Keratinocyte (primary cell): ENCODE results near the gene NSMCE3. TPM values are rescaled to one million over a fixed set of nuclear protein-coding genes. Genes with fewer than 3 reads are reported as not detected.

ENCODE experiments used
- DNase-seq: peaks from one replicate; pipeline ENCODE4 v3.0.0-alpha.2; 2011; ENCODE audit warnings: low read depth, missing footprints, low spot score
- FAIRE-seq: peaks from 2 replicates; lab custom pipeline; 2011; peaks lifted over from hg19 to GRCh38; lab: Jason Lieb, UNC
- H2AFZ ChIP-seq: 2 replicates; pipeline ENCODE4 v1.6.0; 2012; ENCODE audit warnings: low read length, control low read depth, inconsistent platforms; ENCODE audit not compliant: control insufficient read depth
- H3K27ac ChIP-seq: 2 replicates; pipeline ENCODE4 v1.5.1; 2011; ENCODE audit warnings: low read length; ENCODE audit not compliant: control insufficient read depth, insufficient read depth
- H3K27me3 ChIP-seq: 3 replicates; pipeline ENCODE4 v1.6.0; 2011; ENCODE audit warnings: low read length; ENCODE audit not compliant: control insufficient read depth, insufficient read depth; ENCODE audit errors: extremely low read depth
- H3K36me3 ChIP-seq, 2 experiments: 2 replicates in 1 of 2; 3 replicates in 1 of 2; pipeline ENCODE4 v1.5.1; 2011; ENCODE audit warnings: low read length in 2 of 2, mild to moderate bottlenecking in 1 of 2; ENCODE audit not compliant: control insufficient read depth in 2 of 2, insufficient read depth in 2 of 2; ENCODE audit errors: extremely low read depth in 1 of 2
- H3K4me1 ChIP-seq: 3 replicates; pipeline ENCODE4 v1.5.1; 2011; ENCODE audit warnings: low read length; ENCODE audit not compliant: control insufficient read depth, insufficient read depth; ENCODE audit errors: extremely low read depth
- H3K4me2 ChIP-seq: 3 replicates; pipeline ENCODE4 v1.6.0; 2011; ENCODE audit warnings: low read depth, low read length; ENCODE audit not compliant: control insufficient read depth, insufficient read depth; ENCODE audit errors: extremely low read depth
- H3K4me3 ChIP-seq, 3 experiments: fragments of 200-600 bp in 1 of 3; sonication (generic) in 1 of 3; 2 replicates in 2 of 3; 3 replicates in 1 of 3; pipeline ENCODE4 v1.5.1; 2011 to 2016; ENCODE audit warnings: low read length in 3 of 3, mild to moderate bottlenecking in 3 of 3, control low read depth in 2 of 3, inconsistent platforms in 1 of 3, low read depth in 1 of 3, mixed read lengths in 1 of 3, mixed run types in 1 of 3, moderate library complexity in 1 of 3; ENCODE audit not compliant: control insufficient read depth in 2 of 3, insufficient read depth in 2 of 3; ENCODE audit errors: extremely low read depth in 1 of 3
- H3K79me2 ChIP-seq: 2 replicates; pipeline ENCODE4 v1.6.0; 2012; ENCODE audit warnings: low read length; ENCODE audit not compliant: control insufficient read depth, insufficient read depth
- H3K9ac ChIP-seq: 3 replicates; pipeline ENCODE4 v1.6.0; 2011; ENCODE audit warnings: low read length; ENCODE audit not compliant: control insufficient read depth, insufficient read depth; ENCODE audit errors: extremely low read depth
- H3K9me1 ChIP-seq: 3 replicates; pipeline ENCODE4 v1.6.0; 2011; ENCODE audit warnings: low read length; ENCODE audit not compliant: control insufficient read depth, insufficient read depth; ENCODE audit errors: extremely low read depth
- H3K9me3 ChIP-seq: 2 replicates; pipeline ENCODE4 v1.5.1; 2012; ENCODE audit warnings: low read depth, low read length; ENCODE audit not compliant: control insufficient read depth
- H4K20me1 ChIP-seq: 3 replicates; pipeline ENCODE4 v1.6.0; 2011; ENCODE audit warnings: low read length; ENCODE audit not compliant: control insufficient read depth, insufficient read depth; ENCODE audit errors: extremely low read depth
- EZH2 ChIP-seq: IDR thresholded peaks from one replicate; pipeline ENCODE4 v1.6.1; 2012; ENCODE audit warnings: inconsistent platforms, mild to moderate bottlenecking, low read length, moderate library complexity
- dilution Hi-C: fragments of 300-500 bp; cut with MboI; formaldehyde crosslinking; loops from one replicate; pipeline ENCODE4 v1.7.0; 2020; ENCODE audit warnings: low sequenced_read_pairs; ENCODE audit not compliant: extremely low pct_ligation_motif_present
- polyA plus RNA-seq, 5 experiments: library from polyadenylated mRNA; depleted of rRNA in 3 of 5; stranded (reverse) in 3 of 5; stranded (forward) in 1 of 5; unstranded in 1 of 5; fragments of >200 nt; gene quantifications; 1 replicate in 1 of 5; 2 replicates in 3 of 5; 3 replicates in 1 of 5; pipeline versions ENCODE4 v1.2.1 to v1.2.3, GENCODE V29; 2011 to 2012; ENCODE audit warnings: missing spikeins in 2 of 5, low read depth in 1 of 5, low replicate concordance in 1 of 5
- TF ChIP-seq, protein P1 (sequence below), 3 experiments: IDR thresholded peaks in 1 of 3; conservative IDR thresholded peaks in 1 of 3; optimal IDR thresholded peaks in 1 of 3; 2 replicates in 2 of 3; 3 replicates in 1 of 3; pipeline versions ENCODE3 to v1.5.1; 2011; ENCODE audit warnings: low read length in 3 of 3, mild to moderate bottlenecking in 3 of 3, moderate library complexity in 2 of 3, control low read depth in 1 of 3, inconsistent platforms in 1 of 3; ENCODE audit not compliant: insufficient read depth in 2 of 3; ENCODE audit errors: extremely low read depth in 1 of 3

NSMCE3 gene
- polyA plus RNA-seq, 1 donor (not counting 4 experiments of a cell fraction or from before 2014, with no cell fraction given), result 8.4 TPM

DNA sequence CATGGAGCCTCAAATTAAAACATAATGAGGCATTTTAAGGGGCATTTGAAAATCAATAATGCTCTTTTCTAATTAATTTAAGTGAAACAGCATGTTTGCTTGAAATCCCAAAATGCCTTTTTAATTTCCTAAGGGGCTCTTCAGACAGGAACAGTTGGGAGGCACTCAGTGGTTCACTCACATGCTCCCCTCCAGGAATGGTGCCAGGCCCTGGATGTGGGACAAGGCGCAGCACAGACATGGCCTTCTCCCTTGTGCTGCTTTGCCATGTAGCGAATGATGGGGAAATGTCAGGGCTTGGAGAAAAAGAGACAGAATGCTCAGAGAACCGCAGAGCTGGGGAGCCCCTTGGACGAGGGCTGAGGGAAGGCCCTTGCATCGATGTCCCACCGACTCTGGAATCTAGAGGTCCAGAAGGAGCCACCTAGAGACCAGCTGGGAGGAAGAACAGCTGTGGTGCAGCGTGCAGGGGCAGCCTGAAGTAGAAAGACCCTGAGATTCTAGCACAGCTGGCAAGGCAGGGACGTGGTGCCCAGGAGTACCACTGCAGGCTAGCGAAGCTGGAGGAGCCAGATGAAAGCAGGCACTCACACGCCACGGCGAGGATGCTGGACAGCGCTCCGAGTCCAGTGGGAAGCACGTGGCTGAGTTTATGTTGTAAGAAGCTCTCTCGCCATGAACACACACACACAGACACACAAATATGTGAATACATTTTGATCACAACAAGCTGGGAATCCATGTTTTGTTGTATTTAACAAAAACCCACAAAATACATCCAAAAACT is 27.0 kb downstream of the NSMCE3 start:
- no peak overlapping the region for H3K4me2 ChIP-seq
- no peaks in the 10 kb centered on the region for H3K27me3 ChIP-seq
- DNase-seq, result no peak
- no peak for FAIRE-seq
- dilution Hi-C loops, result no loop called here
- no peaks in the 10 kb centered on the region for H3K79me2 ChIP-seq
- no peak overlapping the region for H3K9ac ChIP-seq
- H3K27ac ChIP-seq, result no peak overlapping the region
- TF ChIP-seq, protein P1, sequence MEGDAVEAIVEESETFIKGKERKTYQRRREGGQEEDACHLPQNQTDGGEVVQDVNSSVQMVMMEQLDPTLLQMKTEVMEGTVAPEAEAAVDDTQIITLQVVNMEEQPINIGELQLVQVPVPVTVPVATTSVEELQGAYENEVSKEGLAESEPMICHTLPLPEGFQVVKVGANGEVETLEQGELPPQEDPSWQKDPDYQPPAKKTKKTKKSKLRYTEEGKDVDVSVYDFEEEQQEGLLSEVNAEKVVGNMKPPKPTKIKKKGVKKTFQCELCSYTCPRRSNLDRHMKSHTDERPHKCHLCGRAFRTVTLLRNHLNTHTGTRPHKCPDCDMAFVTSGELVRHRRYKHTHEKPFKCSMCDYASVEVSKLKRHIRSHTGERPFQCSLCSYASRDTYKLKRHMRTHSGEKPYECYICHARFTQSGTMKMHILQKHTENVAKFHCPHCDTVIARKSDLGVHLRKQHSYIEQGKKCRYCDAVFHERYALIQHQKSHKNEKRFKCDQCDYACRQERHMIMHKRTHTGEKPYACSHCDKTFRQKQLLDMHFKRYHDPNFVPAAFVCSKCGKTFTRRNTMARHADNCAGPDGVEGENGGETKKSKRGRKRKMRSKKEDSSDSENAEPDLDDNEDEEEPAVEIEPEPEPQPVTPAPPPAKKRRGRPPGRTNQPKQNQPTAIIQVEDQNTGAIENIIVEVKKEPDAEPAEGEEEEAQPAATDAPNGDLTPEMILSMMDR (optimal IDR thresholded peaks at IDR 0.05 in 1 of 3, IDR thresholded peaks at IDR 0.05 in 1 of 3, conservative IDR thresholded peaks at IDR 0.05 in 1 of 3; ENCODE audit: extremely low read depth in 1 of 3, insufficient read depth in 2 of 3, low read length in 3 of 3), result no peak
- no peak for TF ChIP-seq EZH2
- H4K20me1 ChIP-seq, result no peaks in the 10 kb centered on the region
- no peaks in the 10 kb centered on the region for H3K36me3 ChIP-seq
- no peak overlapping the region for H2AFZ ChIP-seq
- H3K9me1 ChIP-seq, result no peaks in the 10 kb centered on the region
- no peak overlapping the region for H3K4me3 ChIP-seq
- no peaks in the 10 kb centered on the region for H3K4me1 ChIP-seq
- no peaks in the 10 kb centered on the region for H3K9me3 ChIP-seq

DNA sequence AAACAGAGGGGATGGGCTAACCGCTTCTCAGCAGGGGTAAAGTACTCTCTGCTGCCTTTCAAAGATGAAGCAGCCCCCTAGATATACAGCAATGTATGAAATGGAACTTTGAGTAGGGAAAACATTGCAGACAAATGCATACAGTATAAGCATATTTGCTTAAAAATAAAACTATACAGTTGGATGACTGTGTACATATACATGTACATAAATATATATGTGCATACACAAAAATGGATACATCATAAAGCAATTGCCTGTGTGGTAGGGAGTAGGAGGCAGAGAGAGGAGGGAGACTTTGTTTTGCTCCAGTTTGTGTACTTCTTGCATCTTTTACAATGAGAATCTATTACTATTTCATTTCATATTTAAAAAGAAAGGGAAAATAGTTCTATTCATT is 28.4 kb downstream of the NSMCE3 start:
- H4K20me1 ChIP-seq, result no peaks in the 10 kb centered on the region
- H3K36me3 ChIP-seq, result no peaks in the 10 kb centered on the region
- dilution Hi-C loops, result no loop called here
- H2AFZ ChIP-seq, result no peak overlapping the region
- H3K79me2 ChIP-seq, result no peaks in the 10 kb centered on the region
- no peaks in the 10 kb centered on the region for H3K27me3 ChIP-seq
- no peak overlapping the region for H3K4me2 ChIP-seq
- H3K9me3 ChIP-seq, result no peaks in the 10 kb centered on the region
- TF ChIP-seq, protein P1 (optimal IDR thresholded peaks at IDR 0.05 in 1 of 3, IDR thresholded peaks at IDR 0.05 in 1 of 3, conservative IDR thresholded peaks at IDR 0.05 in 1 of 3; ENCODE audit: extremely low read depth in 1 of 3, insufficient read depth in 2 of 3, low read length in 3 of 3), result no peak
- TF ChIP-seq EZH2, result no peak
- no peaks in the 10 kb centered on the region for H3K9me1 ChIP-seq
- DNase-seq, result no peak
- no peak overlapping the region for H3K27ac ChIP-seq
- no peaks in the 10 kb centered on the region for H3K4me1 ChIP-seq
- H3K9ac ChIP-seq, result no peak overlapping the region
- FAIRE-seq, result no peak
- H3K4me3 ChIP-seq, result no peak overlapping the region
